Large intestine (tissue), 3 donors: ENCODE measurements around the gene SEMA5A. TPM values are rescaled to one million over a fixed set of nuclear protein-coding genes. Genes with fewer than 3 reads are reported as not detected.
A peak's percentile ranks its signal among the peaks of the same experiment; 100 is the strongest.

Source experiments
- DNase-seq, 2 donors: peaks; one replicate each; pipeline versions ENCODE4 v3.0.0 to v3.0.0-alpha.2; 2013
- H3K27ac ChIP-seq: one replicate; pipeline ENCODE4 v1.5.1; 2013; ENCODE audit warnings: low read length
- H3K27me3 ChIP-seq: 2 replicates; pipeline ENCODE4 v1.6.1; 2013; ENCODE audit warnings: low read length; ENCODE audit not compliant: control insufficient read depth, insufficient read depth
- H3K36me3 ChIP-seq: 2 replicates; pipeline ENCODE4 v1.6.1; 2013; ENCODE audit warnings: low read length; ENCODE audit not compliant: control insufficient read depth, insufficient read depth
- H3K4me1 ChIP-seq: one replicate; pipeline ENCODE4 v1.6.1; 2013; ENCODE audit warnings: low read length; ENCODE audit not compliant: control insufficient read depth, insufficient read depth
- H3K4me3 ChIP-seq: one replicate; pipeline ENCODE4 v1.5.1; 2013; ENCODE audit warnings: low read length
- H3K9me3 ChIP-seq: one replicate; pipeline ENCODE4 v1.6.1; 2013; ENCODE audit warnings: mild to moderate bottlenecking, low read depth, low read length, moderate library complexity; ENCODE audit not compliant: control insufficient read depth
- WGBS: methylation state at CpG from one replicate; pipeline ENCODE4 v1.1.5; 2013; ENCODE audit warnings: low lambda C conversion rate; ENCODE audit not compliant: insufficient coverage; 5-methylcytosine and 5-hydroxymethylcytosine counted together
- polyA plus RNA-seq: library from polyadenylated mRNA; unstranded; fragments of 120-200 nt; gene quantifications from one replicate; pipeline ENCODE4 v1.2.1, GENCODE V29; 2013

Gene SEMA5A
- polyA plus RNA-seq, 1 donor = 11.9 TPM

DNA sequence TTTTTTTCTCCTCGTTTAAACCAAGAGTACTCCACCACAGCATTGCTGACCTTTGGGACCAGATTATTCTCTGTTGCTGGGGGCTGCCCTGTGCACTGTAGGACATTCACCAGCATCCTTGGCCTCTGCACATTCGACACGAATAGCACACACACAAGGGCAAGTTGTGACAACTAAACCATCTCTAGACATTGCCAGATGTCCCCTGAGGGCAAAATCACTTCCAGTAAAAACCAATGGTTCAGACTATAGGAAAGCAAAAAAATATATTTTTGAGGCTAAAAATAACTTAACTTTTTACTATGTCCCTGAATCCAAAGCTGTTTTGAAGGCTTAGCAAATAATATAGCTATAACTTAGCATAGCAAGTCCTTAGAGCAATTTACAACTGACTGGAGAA lies 65.9 kb downstream of the SEMA5A start:
- no peak for DNase-seq
- H3K36me3 ChIP-seq = no peaks in the 10 kb centered on the region
- WGBS = 83% methylated on average over 1 of the region's 3 CpGs
- H3K9me3 ChIP-seq = peaks cover 12% of the 10 kb centered on the region
- H3K27ac ChIP-seq = no peak overlapping the region
- no peaks in the 10 kb centered on the region for H3K27me3 ChIP-seq
- no peak overlapping the region for H3K4me3 ChIP-seq
- H3K4me1 ChIP-seq = no peaks in the 10 kb centered on the region

DNA sequence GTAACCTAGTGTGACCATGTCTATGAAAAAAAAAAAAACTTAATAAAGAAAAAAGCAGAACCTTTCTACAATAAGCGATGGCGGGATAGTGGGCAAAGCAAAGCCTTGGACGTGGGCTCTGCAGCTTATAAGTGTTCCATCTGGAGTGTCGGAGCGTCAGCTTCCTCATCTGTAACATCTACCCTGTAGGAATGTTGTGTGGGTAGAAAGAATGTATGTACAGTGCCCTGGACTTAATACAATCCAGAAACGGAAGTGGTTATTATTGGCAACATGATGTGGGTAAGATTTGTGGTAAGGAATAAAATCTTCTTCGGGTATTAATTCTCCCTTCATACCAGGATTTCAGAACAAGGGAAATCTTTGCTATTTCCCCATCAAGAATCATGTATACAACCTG lies 66.5 kb downstream of the SEMA5A start:
- Histone ChIP-seq H3K27me3 (no peaks in the 10 kb centered on the region), H3K4me3 (no peak overlapping the region), H3K36me3 (no peaks in the 10 kb centered on the region), H3K9me3 (peaks cover 12% of the 10 kb centered on the region), H3K4me1 (no peaks in the 10 kb centered on the region), H3K27ac (no peak overlapping the region)
- no peak for DNase-seq
- WGBS = no CpG with 5 or more reads among the region's 7 CpGs

DNA sequence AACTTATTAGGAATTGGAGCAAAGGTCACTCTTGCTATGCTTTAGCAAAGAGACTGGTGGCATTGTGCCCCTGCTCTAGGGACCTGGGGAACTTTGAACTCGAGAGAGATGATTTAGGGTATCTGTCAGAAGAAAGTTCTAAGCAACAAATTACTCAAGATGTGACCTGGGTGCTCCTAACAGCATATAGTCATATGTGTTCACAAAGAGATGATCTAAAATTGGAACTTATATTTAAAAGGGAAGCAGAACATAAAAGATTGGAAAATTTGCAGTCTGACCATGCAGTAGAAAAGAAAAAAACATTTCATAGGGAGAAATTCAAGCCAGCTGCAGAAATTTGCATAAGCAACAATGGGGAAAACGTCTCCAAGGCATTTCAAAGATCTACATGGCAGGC lies 68.3 kb downstream of the SEMA5A start:
- no peaks in the 10 kb centered on the region for H3K36me3 ChIP-seq
- WGBS = 43% methylated on average over 1 of the region's 2 CpGs
- peaks cover 10% of the 10 kb centered on the region for H3K9me3 ChIP-seq
- H3K27ac ChIP-seq = no peak overlapping the region
- no peaks in the 10 kb centered on the region for H3K4me1 ChIP-seq
- no peaks in the 10 kb centered on the region for H3K27me3 ChIP-seq
- no peak for DNase-seq
- H3K4me3 ChIP-seq = no peak overlapping the region

DNA sequence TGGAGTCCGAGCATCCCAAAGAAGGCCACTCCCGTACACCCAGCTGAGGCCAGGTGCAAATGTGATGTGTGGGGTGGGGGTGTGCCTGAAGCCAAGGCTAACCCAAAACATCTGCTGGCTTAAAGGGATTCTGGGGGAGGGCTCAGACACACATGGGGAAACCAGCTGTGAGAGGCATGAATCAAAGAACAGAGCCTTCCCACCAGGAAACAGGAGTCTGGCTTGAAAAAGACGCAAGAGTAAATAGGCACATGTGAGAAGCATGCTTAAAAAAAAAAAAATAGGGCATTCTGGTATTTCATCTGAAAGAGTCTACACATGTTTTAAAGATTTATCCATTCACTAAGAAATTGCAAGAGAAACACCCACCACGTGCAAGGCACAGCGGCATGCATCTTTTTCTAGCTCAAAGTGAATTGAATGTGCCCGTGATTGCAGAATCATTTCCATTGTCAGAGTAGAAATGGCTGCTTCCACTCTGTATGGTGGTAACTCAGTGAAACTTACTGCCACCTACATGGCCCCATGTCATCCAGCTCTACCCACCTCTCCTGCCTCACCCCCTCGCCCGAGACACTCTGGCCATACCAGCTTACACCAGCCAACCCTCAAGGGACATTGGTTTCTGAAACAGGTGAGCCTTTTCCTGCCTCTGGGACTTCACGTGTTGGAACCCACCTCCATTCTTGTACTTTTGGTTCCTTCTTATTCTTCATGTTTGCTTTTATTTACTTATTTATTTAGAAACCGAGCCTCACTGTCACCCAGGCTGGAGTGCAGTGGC lies 71.5 kb downstream of the SEMA5A start:
- Histone ChIP-seq H3K9me3 (peaks cover 8% of the 10 kb centered on the region), H3K4me1 (no peaks in the 10 kb centered on the region), H3K27me3 (no peaks in the 10 kb centered on the region), H3K36me3 (no peaks in the 10 kb centered on the region), H3K27ac (no peak overlapping the region), H3K4me3 (no peak overlapping the region)
- 61% methylated on average over 3 of the region's 10 CpGs for WGBS
- no peak for DNase-seq

DNA sequence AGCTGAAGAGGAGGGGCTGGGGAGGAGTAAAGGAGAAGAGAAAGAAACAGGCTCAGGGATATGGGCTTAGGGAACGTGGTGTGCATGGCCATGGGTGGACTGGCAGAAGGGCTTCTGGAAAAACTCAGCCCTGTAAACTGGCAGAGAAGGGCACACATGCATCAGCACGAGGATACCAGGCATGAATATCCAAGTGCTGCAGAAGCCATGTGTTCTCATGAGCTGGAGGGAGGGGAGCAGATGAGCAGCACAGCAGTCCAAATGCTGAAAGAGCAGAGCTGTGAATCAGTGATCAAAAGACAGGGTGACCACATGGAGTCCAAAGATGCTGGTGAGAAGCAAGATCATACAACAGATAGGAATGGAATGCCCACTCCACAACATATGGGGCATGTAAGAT lies 72.3 kb downstream of the SEMA5A start:
- WGBS = no CpG with 5 or more reads among the region's 2 CpGs
- Histone ChIP-seq H3K9me3 (peaks cover 5% of the 10 kb centered on the region), H3K27ac (no peak overlapping the region), H3K36me3 (no peaks in the 10 kb centered on the region), H3K27me3 (no peaks in the 10 kb centered on the region), H3K4me3 (no peak overlapping the region), H3K4me1 (no peaks in the 10 kb centered on the region)
- no peak for DNase-seq

DNA sequence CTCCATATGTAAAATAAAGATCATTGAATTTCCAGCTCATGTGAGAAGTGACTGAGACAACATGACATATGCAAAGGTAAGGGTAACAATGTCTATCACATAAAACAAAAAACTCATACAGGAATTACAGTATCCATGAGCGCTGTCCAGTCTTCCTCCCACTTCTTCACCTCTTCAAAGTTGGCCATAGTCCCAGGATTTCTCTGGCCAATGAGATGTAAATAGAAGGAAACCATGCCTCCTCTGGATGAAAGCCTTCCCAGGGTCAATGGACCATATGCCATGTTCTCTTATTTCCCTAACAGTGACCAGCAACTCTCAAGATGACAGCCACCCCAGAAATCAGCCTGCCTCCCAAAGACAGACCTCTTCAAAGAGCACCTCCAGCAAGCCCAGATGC lies 75.5 kb downstream of the SEMA5A start:
- H3K4me1 ChIP-seq = peaks cover 3% of the 10 kb centered on the region
- no peak overlapping the region for H3K4me3 ChIP-seq
- H3K27ac ChIP-seq = no peak overlapping the region
- WGBS = no CpG with 5 or more reads among the region's 1 CpG
- no peaks in the 10 kb centered on the region for H3K27me3 ChIP-seq
- DNase-seq = no peak
- H3K9me3 ChIP-seq = no peaks in the 10 kb centered on the region
- H3K36me3 ChIP-seq = no peaks in the 10 kb centered on the region

DNA sequence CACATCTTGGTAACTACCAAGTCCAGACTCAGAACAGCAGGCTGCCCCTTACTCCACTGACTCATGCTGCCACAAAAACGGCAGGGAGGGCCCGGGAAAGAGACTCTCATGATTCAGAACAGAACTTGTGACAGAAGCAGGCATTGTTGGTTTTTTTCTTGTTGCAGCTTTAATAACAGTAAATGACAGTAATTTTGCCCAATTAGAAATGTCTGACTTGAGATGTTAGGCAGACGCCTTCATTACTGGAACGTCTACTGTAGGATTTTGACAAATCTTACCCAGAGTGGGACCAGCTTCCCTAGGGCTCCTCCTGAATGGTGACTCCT lies 77.9 kb downstream of the SEMA5A start:
- no peaks in the 10 kb centered on the region for H3K9me3 ChIP-seq
- no peaks in the 10 kb centered on the region for H3K36me3 ChIP-seq
- H3K4me3 ChIP-seq = no peak overlapping the region
- DNase-seq = peak in 1 of 2 donors; percentile 60
- peak overlapping the region; percentile 34 for H3K27ac ChIP-seq
- no peaks in the 10 kb centered on the region for H3K27me3 ChIP-seq
- peaks cover 3% of the 10 kb centered on the region for H3K4me1 ChIP-seq
- WGBS = no CpG with 5 or more reads among the region's 4 CpGs

DNA sequence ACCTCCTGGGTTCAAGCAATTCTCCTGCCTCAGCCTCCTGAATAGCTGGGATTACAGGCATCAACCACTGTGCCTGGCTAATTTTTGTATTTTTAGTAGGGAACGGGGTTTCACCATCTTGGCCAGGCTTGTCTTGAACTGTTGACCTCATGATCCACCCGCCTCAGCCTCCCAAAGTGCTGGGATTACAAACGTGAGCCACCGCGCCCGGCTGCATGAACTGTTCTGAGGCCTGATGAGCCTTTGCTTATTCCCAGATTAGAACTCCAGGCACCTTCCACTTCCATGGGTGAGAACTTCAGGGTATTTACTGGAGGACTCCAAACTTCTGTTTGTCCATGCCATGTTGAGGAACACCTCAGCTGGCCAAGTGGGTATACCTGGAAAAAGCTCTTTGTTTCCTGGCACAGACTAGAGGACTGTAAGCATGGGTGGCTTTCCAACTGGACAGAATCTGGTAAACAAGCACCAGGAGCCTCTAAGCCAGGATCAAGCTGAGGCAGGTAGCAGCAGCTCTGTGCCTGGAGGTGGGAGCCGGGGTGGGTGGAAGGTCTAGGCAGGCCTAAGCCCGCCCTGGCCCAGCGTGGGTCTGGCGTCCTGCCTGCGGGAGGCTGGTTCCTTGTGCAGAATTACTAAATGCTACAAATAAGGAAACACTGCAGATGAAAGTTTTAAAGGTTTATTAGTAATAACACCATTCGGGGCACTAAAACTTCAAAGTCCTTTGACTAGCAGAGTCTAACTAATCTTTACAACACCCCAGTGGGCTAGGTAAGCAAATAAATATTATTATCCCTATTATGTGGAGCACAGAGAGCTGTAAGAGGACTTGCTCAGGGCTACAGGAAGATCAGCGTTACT lies 78.4 kb downstream of the SEMA5A start:
- no peaks in the 10 kb centered on the region for H3K9me3 ChIP-seq
- no peaks in the 10 kb centered on the region for H3K36me3 ChIP-seq
- peaks cover 3% of the 10 kb centered on the region for H3K4me1 ChIP-seq
- H3K27me3 ChIP-seq = no peaks in the 10 kb centered on the region
- H3K4me3 ChIP-seq = no peak overlapping the region
- WGBS = no CpG with 5 or more reads among the region's 13 CpGs
- H3K27ac ChIP-seq = peak overlapping the region; percentile 34
- DNase-seq = peak in 1 of 2 donors; percentile 85

DNA sequence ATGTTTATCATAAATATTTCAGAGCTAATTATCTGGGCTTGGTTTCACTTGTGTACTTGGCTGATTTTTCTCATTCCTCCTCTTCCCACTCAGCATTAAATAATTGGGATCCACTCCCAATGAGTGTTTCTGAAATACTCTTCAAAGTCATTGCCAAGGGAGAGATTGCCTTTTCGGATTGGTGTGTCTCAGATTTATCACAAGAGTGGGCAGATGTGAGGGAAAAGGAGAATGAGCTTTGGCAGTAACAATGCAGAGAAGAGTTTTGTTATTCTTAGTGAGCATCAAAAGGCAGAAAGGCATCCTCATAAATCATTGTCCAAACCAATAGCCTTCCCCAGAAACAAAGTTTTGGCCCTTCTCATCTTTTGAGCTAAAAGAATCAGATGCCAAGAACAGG lies 79.2 kb downstream of the SEMA5A start:
- H3K27me3 ChIP-seq = no peaks in the 10 kb centered on the region
- peaks cover 3% of the 10 kb centered on the region for H3K4me1 ChIP-seq
- no peak overlapping the region for H3K4me3 ChIP-seq
- no CpG with 5 or more reads among the region's 1 CpG for WGBS
- no peak for DNase-seq
- H3K9me3 ChIP-seq = no peaks in the 10 kb centered on the region
- H3K36me3 ChIP-seq = no peaks in the 10 kb centered on the region
- H3K27ac ChIP-seq = no peak overlapping the region

DNA sequence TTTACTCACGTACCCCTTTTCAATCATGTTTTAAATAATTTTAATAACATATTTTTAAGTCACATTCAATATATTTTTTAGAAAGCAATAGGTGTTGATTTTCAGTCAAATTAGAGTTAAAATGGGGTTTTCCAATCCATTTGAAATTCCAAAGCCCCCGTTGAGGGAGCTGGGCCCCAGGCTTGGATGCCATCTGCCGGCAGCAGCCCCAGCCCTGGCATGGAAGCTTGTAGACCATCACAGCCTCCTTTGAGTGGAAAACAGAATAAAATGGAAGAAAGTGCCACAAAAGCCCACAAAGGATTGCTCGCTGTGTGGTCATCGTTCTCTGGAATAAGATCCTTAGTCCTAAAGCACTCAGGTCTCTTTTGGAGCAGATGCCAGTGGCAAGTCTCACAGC lies 81.4 kb downstream of the SEMA5A start:
- H3K36me3 ChIP-seq = no peaks in the 10 kb centered on the region
- H3K4me3 ChIP-seq = no peak overlapping the region
- H3K27me3 ChIP-seq = no peaks in the 10 kb centered on the region
- no CpG with 5 or more reads among the region's 5 CpGs for WGBS
- no peak for DNase-seq
- no peak overlapping the region for H3K27ac ChIP-seq
- H3K4me1 ChIP-seq = peaks cover 3% of the 10 kb centered on the region
- no peaks in the 10 kb centered on the region for H3K9me3 ChIP-seq
